Renal cortex interstitium (tissue), 11 donors: ENCODE data around the gene SV2C. TPM values are rescaled to one million over a fixed set of nuclear protein-coding genes. Genes with fewer than 3 reads are reported as not detected.

Experiments used
- DNase-seq, 11 donors: peaks; one replicate each; pipeline ENCODE4 v3.0.0-alpha.2; 2013; ENCODE audit warnings: low read depth in 9 of 11, low spot score in 4 of 11; ENCODE audit errors: extremely low read depth in 1 of 11
- polyA plus RNA-seq, 3 donors: library from polyadenylated mRNA; unstranded; fragments of 120-200 nt; gene quantifications; one replicate each; pipeline ENCODE4 v1.2.1, GENCODE V29; 2013; ENCODE audit not compliant: insufficient read length in 3 of 3

Gene SV2C
- polyA plus RNA-seq, 3 donors, result 0.23 to 1.3 (median 0.31) TPM

GRCh38 chr5:76152700-76153099 is 69.5 kb downstream of the SV2C start:
- DNase-seq, result no peak

DNA sequence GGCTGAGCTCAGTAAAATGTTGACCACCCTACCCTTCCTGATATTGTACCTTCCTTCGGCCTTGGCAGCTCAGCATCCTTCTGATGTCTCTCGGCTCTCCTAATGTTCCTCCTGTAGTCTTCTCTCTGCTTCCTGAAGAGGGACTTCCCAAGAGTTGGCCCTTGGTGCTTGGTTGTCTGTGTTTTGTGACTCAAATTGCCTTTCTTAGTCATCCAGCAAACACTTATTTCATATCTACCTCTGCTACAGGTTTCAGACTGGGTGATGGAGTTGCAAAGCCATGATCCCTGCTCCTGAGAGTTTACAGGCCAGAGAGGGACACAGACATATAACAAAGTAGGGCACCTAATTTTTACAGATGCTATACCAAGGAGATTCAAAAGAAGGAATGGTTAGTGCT is 70.1 kb downstream of the SV2C start:
- DNase-seq, result no peak

DNA sequence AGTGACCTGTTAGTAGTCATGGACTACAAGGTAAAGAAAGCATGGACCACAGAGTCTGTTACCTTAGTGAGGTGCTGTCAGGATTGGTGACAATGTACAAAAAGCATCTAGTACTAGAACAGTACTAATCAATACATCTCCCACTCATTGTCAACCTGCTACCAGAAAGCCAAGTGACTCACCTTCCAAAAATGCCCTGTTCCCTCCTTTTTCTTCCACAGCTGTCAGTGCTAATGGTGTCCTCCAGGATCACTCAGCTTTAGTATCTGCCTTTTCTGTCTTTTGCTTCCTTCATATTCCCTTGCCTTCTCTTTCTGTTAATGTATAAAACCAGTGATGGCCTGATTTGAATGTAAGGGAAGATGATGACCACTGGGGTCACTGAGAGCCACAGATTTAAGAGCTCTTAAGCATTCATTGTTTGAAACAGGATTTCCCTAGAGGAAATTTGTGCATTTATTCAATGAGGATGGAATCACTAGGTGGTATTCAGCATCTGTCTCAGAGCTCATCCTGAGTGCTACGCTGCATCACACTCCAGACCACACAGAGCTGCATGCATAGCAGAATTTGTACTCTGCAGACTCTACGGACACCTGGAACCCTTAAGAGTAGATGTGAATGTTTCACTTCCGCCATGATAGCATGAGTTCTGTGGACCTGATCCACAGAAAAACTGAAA is 71.0 kb downstream of the SV2C start:
- DNase-seq, result no peak

DNA sequence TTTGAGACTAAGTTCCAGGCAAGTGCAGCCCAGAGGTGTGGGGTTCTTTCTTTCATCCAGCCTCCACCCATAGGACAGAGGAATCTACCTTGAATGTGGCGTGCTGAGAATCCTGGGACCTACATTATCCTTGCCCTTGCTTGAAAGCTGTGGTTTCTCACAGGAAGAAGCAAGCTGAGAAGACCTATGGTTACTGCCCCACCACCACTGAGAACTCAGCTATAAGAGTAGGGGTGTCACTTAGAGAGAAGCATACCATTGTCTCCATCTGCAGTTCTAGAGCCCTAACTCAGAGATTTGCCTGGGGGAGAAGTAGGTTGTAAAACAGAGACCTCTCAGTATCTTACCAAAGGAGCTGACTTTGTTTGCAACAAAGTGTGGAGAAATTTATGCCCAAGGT is 72.4 kb downstream of the SV2C start:
- DNase-seq, result no peak

DNA sequence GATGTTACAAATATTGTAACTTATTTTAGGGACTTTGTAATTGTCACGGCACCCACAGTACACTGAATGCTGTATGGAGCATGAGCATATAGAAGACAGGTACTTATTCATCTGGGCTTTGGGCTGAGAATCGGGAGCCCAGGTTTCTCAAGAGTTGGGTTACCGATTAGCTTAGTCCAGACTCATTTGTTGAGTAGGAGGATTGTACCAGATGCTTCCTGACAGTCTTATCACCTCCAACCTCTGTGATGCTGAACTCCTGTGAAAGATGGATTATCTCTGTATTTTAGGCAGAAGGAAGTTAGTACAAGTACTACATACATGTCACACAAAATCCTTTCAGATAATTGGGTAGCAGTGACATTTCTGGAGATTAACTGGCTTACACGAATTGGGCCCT is 79.2 kb downstream of the SV2C start:
- no peak for DNase-seq

- no peak for DNase-seq
These were observed 80.0 kb downstream of the SV2C start for GRCh38 chr5:76163111-76163628.

DNA sequence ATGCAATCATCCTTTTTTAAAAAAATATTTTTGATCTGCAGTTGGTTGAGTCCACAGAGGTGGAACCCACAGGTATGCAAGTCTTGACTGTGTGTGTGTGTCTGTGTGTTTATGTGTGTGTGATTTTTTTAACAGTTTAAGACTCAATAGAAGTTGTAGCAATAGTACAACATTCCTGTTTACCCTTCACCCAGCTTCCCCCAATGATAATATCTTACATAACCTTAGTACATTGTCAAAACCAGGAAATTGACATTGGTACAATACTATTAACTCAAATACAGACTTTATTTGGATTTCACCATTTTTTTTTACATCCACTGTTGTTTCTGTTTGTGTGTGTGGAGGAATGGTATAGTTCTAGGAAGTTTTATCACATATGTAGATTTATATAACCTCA is 81.8 kb downstream of the SV2C start:
- no peak for DNase-seq

DNA sequence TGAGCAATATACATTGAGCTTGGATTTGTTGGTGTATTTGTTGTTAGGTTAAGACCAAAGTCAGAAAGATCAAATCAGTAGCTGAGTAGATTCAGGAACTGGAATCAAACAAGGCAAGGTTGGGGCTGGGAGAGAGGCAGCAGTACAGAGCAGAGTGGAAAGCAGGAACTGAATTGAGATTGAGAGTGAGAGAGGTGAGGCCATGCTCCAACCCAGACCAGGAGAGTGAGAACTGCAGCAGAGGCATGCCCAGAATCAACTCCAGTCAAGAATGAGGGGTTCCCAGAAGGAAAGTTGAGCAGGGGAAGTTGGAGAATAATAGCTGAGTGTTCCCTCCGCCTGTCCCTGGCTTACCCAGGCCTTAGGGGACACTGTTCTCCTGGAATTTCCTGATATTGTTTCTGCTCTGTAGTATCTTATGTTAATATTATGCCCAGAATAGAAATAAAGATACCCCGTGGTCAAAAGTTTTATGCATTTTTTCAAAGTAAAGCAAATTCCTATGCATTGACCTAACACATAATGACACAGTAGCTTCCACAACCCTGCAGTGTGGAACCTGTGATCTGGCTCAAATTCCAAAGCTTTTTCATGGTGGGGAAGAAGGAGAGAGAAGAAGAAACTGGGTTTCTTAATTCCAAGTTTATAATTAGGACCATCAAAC is 82.7 kb downstream of the SV2C start:
- no peak for DNase-seq

DNA sequence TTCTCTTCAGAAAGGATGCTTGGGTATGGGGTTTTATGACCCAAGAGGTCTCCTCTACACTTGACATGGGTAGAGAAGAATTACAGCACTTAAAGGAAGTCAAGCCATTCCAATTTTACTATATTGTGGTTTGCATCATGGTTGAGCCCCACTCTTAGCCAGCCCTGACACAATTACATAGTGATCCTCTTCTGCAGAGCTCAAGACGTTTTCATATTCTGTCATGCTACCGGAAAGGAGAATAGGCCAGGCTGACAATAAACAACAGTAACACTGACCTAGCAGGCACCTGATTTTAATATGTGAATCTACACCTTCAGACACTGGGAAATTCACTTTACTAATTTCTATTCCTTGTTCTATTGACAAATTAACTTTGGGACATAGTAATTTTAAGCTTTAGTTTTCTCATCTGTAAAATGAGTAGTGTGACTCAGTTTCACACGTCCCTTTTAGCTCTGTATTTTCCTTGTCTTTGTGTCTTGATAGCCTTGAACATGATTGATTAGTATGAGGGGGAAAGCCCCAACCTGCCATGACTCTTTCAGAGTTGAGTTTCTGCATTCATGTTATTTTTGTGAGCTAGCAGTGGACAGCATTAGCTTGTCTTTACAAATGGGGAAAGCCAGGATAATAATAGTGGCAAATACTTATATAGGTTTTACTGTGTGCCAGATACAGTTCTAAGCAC is 83.8 kb downstream of the SV2C start:
- DNase-seq, result no peak

- no peak for DNase-seq
These were observed 86.1 kb downstream of the SV2C start for GRCh38 chr5:76169146-76169905.

GRCh38 chr5:76174101-76174500 is 90.9 kb downstream of the SV2C start:
- no peak for DNase-seq

DNA sequence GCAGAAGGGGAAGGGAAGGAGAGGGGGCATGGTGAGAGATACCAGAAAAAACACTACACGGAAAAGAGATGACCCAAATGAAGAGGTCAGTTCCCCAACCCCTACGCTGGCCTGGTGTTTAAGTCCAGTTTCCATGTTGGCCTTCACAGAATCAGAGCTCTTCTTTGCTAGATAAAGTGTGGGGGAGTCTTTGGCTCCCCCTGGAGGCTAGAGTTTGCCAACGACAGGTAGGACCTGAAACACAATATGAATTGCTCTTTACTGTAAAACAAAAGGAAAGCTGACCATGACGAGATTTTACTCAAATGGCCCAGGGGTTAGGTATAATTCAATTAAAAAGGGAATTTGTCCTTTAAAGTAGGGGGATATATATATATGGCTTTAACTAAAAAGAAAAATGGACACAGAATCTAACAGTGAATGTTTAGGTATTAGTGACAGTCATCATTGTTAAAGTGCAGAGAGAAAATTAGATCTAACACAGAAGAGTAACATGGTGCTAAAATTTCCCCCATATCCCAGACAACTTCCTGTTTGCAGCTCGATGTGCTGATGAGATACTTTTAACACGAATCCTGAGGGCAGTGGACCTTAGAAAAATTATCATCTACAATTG is 92.0 kb downstream of the SV2C start:
- DNase-seq, result peak; percentile 8 to 50 (median 32)

DNA sequence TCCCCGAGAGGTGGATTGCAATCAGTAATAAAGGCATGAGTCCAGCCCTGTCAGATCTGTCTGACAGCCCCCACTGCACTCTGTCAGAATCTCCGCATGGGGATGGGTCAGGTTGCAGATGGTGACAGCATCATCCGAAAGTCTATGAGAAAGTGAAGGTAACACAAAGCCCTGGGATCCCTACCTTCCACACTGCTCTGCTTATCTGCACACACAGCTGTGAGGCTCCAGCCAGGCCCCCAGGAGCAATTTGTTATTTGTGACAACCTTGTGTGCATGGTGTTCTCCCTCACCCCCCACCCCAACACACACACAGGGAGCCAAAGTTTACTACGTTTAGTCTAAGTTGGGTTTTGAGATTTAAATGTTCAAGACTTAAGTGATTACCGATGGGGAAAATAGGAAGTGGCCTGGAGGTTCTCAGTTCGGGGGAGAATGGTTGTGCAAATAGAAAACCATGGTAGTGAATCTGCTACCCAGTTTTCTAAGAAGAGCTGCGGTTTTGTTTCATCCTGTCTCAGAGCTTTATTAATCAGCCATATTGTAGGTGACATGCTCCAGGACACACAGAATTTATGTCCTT is 92.7 kb downstream of the SV2C start:
- DNase-seq, result no peak

DNA sequence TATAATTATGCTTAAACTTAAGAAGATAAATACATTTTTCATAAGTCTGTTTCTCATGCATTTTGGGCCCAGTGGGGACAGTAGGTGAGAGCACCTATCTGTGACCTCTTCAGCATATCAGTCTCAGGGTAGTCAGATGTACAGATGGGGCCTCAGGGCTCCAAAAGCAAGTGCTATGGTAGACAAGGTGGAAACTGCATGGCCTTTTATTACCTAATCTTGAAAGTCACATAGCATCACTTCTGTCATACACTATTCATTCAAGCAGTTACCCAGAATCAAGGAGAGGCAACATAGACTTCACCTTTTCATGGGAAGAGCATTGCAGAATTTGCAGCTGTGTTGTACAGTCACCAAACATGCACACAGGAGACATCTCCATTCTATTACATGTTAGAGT is 94.8 kb downstream of the SV2C start:
- DNase-seq, result no peak

DNA sequence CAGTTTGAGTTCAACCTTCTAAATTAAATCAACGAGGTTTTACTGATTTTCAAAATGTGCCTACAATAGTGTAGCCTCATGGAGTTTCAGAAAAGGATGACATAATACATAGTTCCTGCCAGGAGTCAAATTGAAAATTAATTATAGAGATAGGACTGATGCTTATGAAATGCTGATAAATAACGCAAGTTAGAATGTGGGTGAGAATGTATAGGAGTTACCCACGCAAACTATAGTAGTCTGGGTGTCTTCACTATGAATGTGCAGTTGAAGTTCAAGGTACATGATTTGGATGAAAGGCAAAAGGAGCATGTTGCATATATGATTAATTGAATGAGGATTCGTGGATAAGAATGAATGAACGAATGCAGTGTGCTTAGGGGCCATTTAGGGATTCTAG is 95.7 kb downstream of the SV2C start:
- no peak for DNase-seq

DNA sequence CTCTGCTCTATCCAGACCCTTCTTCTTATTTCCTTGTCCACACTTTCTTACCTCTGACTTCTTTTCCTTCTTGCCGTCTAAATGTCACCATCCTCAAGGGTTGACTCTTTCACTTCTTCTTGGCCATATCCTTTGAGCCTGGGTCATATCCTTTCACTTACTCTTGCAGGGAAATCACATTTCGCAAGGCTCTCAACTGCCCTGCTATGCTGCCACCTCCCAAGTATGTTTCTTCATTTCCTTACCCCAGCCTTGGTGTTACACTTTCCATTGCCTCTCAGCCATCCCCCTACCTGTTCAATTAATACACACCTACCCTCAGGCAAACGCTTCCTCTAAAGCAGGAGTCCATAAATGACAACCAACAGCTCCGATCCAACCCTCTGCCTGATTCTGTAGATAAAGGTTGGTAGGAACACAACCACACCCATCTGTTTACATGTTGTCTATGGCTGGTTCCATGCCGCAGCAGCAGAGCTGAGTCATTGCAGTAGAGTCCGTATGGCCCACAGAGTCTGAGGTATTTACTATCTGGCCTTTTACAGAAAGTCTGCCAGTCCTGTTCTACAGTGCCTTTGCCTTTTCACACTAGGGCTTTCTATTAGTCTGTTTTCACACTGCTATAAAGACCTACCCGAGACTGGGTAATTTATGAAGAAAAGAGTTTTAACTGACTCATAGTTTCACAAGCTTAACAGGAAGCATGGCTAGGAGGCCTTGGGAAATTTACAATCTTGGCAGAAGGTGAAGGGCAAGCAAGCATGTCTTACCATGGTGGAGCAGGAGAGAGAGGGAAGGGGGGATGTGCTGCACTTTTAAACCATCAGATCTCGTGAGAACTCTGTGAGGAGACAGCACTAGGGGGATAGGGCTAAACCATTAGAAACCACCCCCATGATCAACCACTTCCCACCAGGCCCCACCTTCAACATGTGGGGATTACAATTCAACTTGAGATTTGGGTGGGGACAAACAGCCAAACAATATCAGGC is 97.9 kb downstream of the SV2C start:
- no peak for DNase-seq

- no peak for DNase-seq
These were observed 104.2 kb downstream of the SV2C start for GRCh38 chr5:76187386-76187785.

GRCh38 chr5:76190356-76190755 is 107.2 kb downstream of the SV2C start:
- no peak for DNase-seq
